Dermis microvascular lymphatic vessel endothelial cell (primary cell): ENCODE results near the gene TRERF1. TPM values are rescaled to one million over a fixed set of nuclear protein-coding genes. Genes with fewer than 3 reads are reported as not detected.

Source experiments
- DNase-seq, 2 donors: peaks; one replicate each; pipeline versions ENCODE4 v3.0.0 to v3.0.0-alpha.2; 2010; ENCODE audit warnings: low read depth in 2 of 2
- total RNA-seq: library from RNA; depleted of rRNA; stranded (reverse); fragments of >200 nt; gene quantifications from 2 replicates; pipeline ENCODE4 v1.2.1, GENCODE V29; 2014

The TRERF1 gene
- total RNA-seq, 1 donor from 2014 or later: not detected

GRCh38 chr6:42424906-42425474 lies 26.7 kb downstream of the TRERF1 start:
- no peak for DNase-seq

- DNase-seq: no peak
Measured at GRCh38 chr6:42423244-42423643, 28.5 kb downstream of the TRERF1 start.

- DNase-seq: no peak
Measured at GRCh38 chr6:42420741-42421140, 31.0 kb downstream of the TRERF1 start.

GRCh38 chr6:42419490-42420280 lies 32.0 kb downstream of the TRERF1 start:
- no peak for DNase-seq

- DNase-seq: no peak
Measured at GRCh38 chr6:42418724-42419123, 33.0 kb downstream of the TRERF1 start.

- DNase-seq: no peak
Measured at GRCh38 chr6:42417641-42418112, 34.0 kb downstream of the TRERF1 start.

GRCh38 chr6:42411406-42411805 lies 40.3 kb downstream of the TRERF1 start:
- no peak for DNase-seq

- no peak for DNase-seq
Measured at GRCh38 chr6:42410861-42411260, 40.9 kb downstream of the TRERF1 start.

- DNase-seq: no peak
Measured at GRCh38 chr6:42409581-42409980, 42.1 kb downstream of the TRERF1 start.

- no peak for DNase-seq
Measured at GRCh38 chr6:42407379-42407778, 44.3 kb downstream of the TRERF1 start.

- peak; percentile 3 to 34 for DNase-seq
Measured at GRCh38 chr6:42406306-42407280, 45.1 kb downstream of the TRERF1 start.

GRCh38 chr6:42405021-42405420 lies 46.7 kb downstream of the TRERF1 start:
- DNase-seq: no peak

- DNase-seq: peak in 1 of 2 donors; percentile 18
Measured at GRCh38 chr6:42404484-42404883, 47.2 kb downstream of the TRERF1 start.

- DNase-seq: no peak
Measured at GRCh38 chr6:42403831-42404230, 47.9 kb downstream of the TRERF1 start.

GRCh38 chr6:42403421-42403820 lies 48.3 kb downstream of the TRERF1 start:
- DNase-seq: no peak

- DNase-seq: no peak
Measured at GRCh38 chr6:42402184-42402583, 49.5 kb downstream of the TRERF1 start.

- DNase-seq: no peak
Measured at GRCh38 chr6:42401613-42401951, 50.1 kb downstream of the TRERF1 start.

- DNase-seq: no peak
Measured at GRCh38 chr6:42400886-42401612, 50.7 kb downstream of the TRERF1 start.

GRCh38 chr6:42400061-42400760 lies 51.5 kb downstream of the TRERF1 start:
- no peak for DNase-seq

GRCh38 chr6:42396720-42397119 lies 55.0 kb downstream of the TRERF1 start:
- DNase-seq: no peak
